HepG2 (cell line): ENCODE results near the gene NPAS2. TPM values are rescaled to one million over a fixed set of nuclear protein-coding genes. Genes with fewer than 3 reads are reported as not detected.

Experiments
- ATAC-seq: fragments of 200-7000 bp; cut with Tn5 transposase; 3 replicates; pipeline ENCODE4 v1.9.1; 2020; ENCODE audit warnings: mild to moderate bottlenecking, moderate library complexity
- BruUV-seq: library from RNA; stranded (reverse); fragments of 400-500 nt; replicated peaks from 2 replicates; lab custom pipeline; 2021; lab: Mats Ljungman, UMichigan
- CTCF ChIA-PET: fragments of 300-600 bp; formaldehyde crosslinking; extraction: SDS; loops from one replicate; lab custom pipeline; 2021; ENCODE audit warnings: low total read pairs, inconsistent platforms, low intra/inter-chr PET ratio; lab: Yijun Ruan, JAX
- POLR2A ChIA-PET: fragments of 350-600 bp; sonication (Branson Sonifier 250); formaldehyde crosslinking; loops from one replicate; lab custom pipeline; 2020; ENCODE audit warnings: antibody characterized with exemption, inconsistent platforms; lab: Yijun Ruan, JAX
- DNase-seq: peaks from one replicate; pipeline ENCODE4 v3.0.0-alpha.2; 2015; ENCODE audit warnings: low spot score
- FAIRE-seq: peaks from 3 replicates; lab custom pipeline; 2011; peaks lifted over from hg19 to GRCh38; lab: Jason Lieb, UNC
- H2AFZ ChIP-seq: one replicate; pipeline ENCODE4 v1.6.1; 2011; ENCODE audit warnings: low read length, inconsistent platforms
- H3K27ac ChIP-seq: fragments of 300-600 bp; 3 replicates; pipeline ENCODE4 v1.8.0; 2011; ENCODE audit warnings: mixed run types, mild to moderate bottlenecking, mixed read lengths, low read length, inconsistent platforms; ENCODE audit not compliant: insufficient read depth; ENCODE audit errors: extremely low read length
- H3K27me3 ChIP-seq, 2 experiments: fragments of 200-600 bp in 1 of 2; 2 replicates in 1 of 2; 3 replicates in 1 of 2; pipeline versions ENCODE4 v1.6.0 to v1.8.0; 2011; ENCODE audit warnings: low read length in 2 of 2, mild to moderate bottlenecking in 2 of 2, moderate library complexity in 2 of 2, inconsistent platforms in 1 of 2; ENCODE audit not compliant: insufficient read depth in 2 of 2, control insufficient read depth in 1 of 2
- H3K36me3 ChIP-seq, 2 experiments: fragments of 200-600 bp in 1 of 2; replicated peaks in 1 of 2; 2 replicates in 1 of 2; 3 replicates in 1 of 2; pipeline versions ENCODE4 v1.5.1 to v1.8.0; 2011; ENCODE audit warnings: low read length in 2 of 2, inconsistent platforms in 1 of 2; ENCODE audit not compliant: insufficient read depth in 2 of 2, control insufficient read depth in 1 of 2
- H3K4me1 ChIP-seq: 2 replicates; pipeline ENCODE4 v1.5.1; 2012; ENCODE audit warnings: low read length, inconsistent platforms; ENCODE audit not compliant: insufficient read depth
- H3K4me2 ChIP-seq: 2 replicates; pipeline ENCODE4 v1.6.0; 2011; ENCODE audit warnings: low read depth, low read length, inconsistent platforms
- H3K4me3 ChIP-seq, 3 experiments: fragments of 200-600 bp in 1 of 3; sonication (generic), shearing (Covaris generic) in 1 of 3; replicated peaks in 1 of 3; 2 replicates each; pipeline ENCODE4 v1.5.1; 2011 to 2016; ENCODE audit warnings: low read length in 3 of 3, inconsistent platforms in 2 of 3, low read depth in 2 of 3, mild to moderate bottlenecking in 2 of 3, control low read depth in 1 of 3, mixed read lengths in 1 of 3; ENCODE audit not compliant: insufficient read depth in 1 of 3
- H3K79me2 ChIP-seq: one replicate; pipeline ENCODE4 v1.6.1; 2011; ENCODE audit warnings: low read length, inconsistent platforms; ENCODE audit not compliant: insufficient read depth
- H3K9ac ChIP-seq: 2 replicates; pipeline ENCODE4 v1.6.0; 2011; ENCODE audit warnings: mild to moderate bottlenecking, low read depth, low read length, inconsistent platforms; ENCODE audit not compliant: insufficient read depth
- H3K9me3 ChIP-seq: 2 replicates; pipeline ENCODE4 v1.5.1; 2012; ENCODE audit warnings: mild to moderate bottlenecking, low read length
- H4K20me1 ChIP-seq: 2 replicates; pipeline ENCODE4 v1.6.0; 2011; ENCODE audit warnings: inconsistent platforms, mild to moderate bottlenecking, low read length, moderate library complexity; ENCODE audit not compliant: insufficient read depth
- ARNT ChIP-seq: fragments of 450-650 bp; IDR thresholded peaks from 2 replicates; pipeline ENCODE4 v1.6.1; 2017
- ATRX ChIP-seq: sonication (generic); formaldehyde crosslinking; IDR thresholded peaks from 2 replicates; pipeline ENCODE4 v1.4.0; 2020; ENCODE audit warnings: missing genetic modification reagents, borderline replicate concordance
- HNRNPUL1 ChIP-seq: fragments of 200-400 bp; formaldehyde crosslinking; IDR thresholded peaks from 2 replicates; pipeline ENCODE4 v1.6.1; 2017; ENCODE audit warnings: low read depth, mild to moderate bottlenecking, low read length, moderate library complexity
- NR3C1 ChIP-seq: sonication (generic); formaldehyde crosslinking; IDR thresholded peaks from 2 replicates; pipeline ENCODE4 v1.4.0; 2020; ENCODE audit warnings: missing genetic modification reagents
- RBM22 ChIP-seq: fragments of 200-400 bp; formaldehyde crosslinking; optimal IDR thresholded peaks from 2 replicates; pipeline ENCODE3; 2017; ENCODE audit warnings: mild to moderate bottlenecking, low read length, moderate library complexity
- RORA ChIP-seq: sonication (generic); formaldehyde crosslinking; IDR thresholded peaks from 2 replicates; pipeline ENCODE4 v1.5.0; 2020; ENCODE audit warnings: mild to moderate bottlenecking, missing genetic modification reagents, moderate library complexity
- ZNF124 ChIP-seq: sonication (generic); formaldehyde crosslinking; IDR thresholded peaks from 2 replicates; pipeline ENCODE4 v1.4.0; 2020; ENCODE audit warnings: missing genetic modification reagents
- ZNF296 ChIP-seq: sonication (generic); formaldehyde crosslinking; conservative IDR thresholded peaks from 2 replicates; pipeline ENCODE4 v1.5.0; 2020; ENCODE audit warnings: mild to moderate bottlenecking, missing genetic modification reagents
- ZNF432 ChIP-seq: sonication (generic); formaldehyde crosslinking; IDR thresholded peaks from 2 replicates; pipeline ENCODE4 v1.5.0; 2020; ENCODE audit warnings: missing genetic modification reagents, mild to moderate bottlenecking, borderline replicate concordance
- ZNF746 ChIP-seq: sonication (generic); formaldehyde crosslinking; IDR thresholded peaks from 2 replicates; pipeline ENCODE4 v1.8.0; 2022; ENCODE audit warnings: mild to moderate bottlenecking, missing genetic modification reagents
- ZNF766 ChIP-seq: sonication (generic); formaldehyde crosslinking; IDR thresholded peaks from 2 replicates; pipeline ENCODE4 v1.5.0; 2020; ENCODE audit warnings: missing genetic modification reagents, borderline replicate concordance
- WGBS: methylation state at CpG from one replicate; pipeline ENCODE4 v1.1.6; 2017; ENCODE audit warnings: low lambda C conversion rate; 5-methylcytosine and 5-hydroxymethylcytosine counted together
- in situ Hi-C: cut with HindIII; loops from 2 replicates; pipeline ENCODE4 v1.10.0; 2017; ENCODE audit warnings: low pct_unique_long_range_greater_than_20kb; ENCODE audit not compliant: extremely low pct_ligation_motif_present
- intact Hi-C: fragments of 100-400 bp; cut with micrococcal nuclease; formaldehyde crosslinking; loops from one replicate; pipeline ENCODE4 v1.10.0; 2022; ENCODE audit not compliant: unreplicated experiment
- polyA plus RNA-seq, 8 experiments: library from polyadenylated mRNA; depleted of rRNA in 3 of 8; stranded (reverse) in 7 of 8; unstranded in 1 of 8; fragments of >200 nt; fragmentation: Illumina TruSeq in 4 of 8; extraction: Trizol in 4 of 8; gene quantifications; 2 replicates each; pipeline versions ENCODE4 v1.2.1 to v1.2.3, GENCODE V29; 2011 to 2016; ENCODE audit warnings: low read depth in 4 of 8, missing spikeins in 1 of 8, mixed read lengths in 1 of 8; ENCODE audit not compliant: insufficient read depth in 1 of 8
- total RNA-seq, 5 experiments: library from RNA; depleted of rRNA; stranded (reverse); fragments of >200 nt; fragmentation: Illumina TruSeq; extraction: Trizol; gene quantifications; 2 replicates each; pipeline ENCODE4 v1.2.3, GENCODE V29; 2016; ENCODE audit warnings: low read depth in 1 of 5
- TF ChIP-seq, protein P1 (sequence below): sonication (generic); formaldehyde crosslinking; IDR thresholded peaks from 2 replicates; pipeline ENCODE4 v1.5.0; 2020; ENCODE audit warnings: missing genetic modification reagents
- TF ChIP-seq, protein P2 (sequence below): sonication (generic); formaldehyde crosslinking; IDR thresholded peaks from 2 replicates; pipeline ENCODE4 v1.4.0; 2020; ENCODE audit warnings: missing genetic modification reagents
- TF ChIP-seq, protein P3 (sequence below): sonication (generic); formaldehyde crosslinking; conservative IDR thresholded peaks from 2 replicates; pipeline ENCODE4 v1.5.0; 2020; ENCODE audit warnings: missing genetic modification reagents

Gene NPAS2
- total and polyA plus RNA-seq, 2 of the 13 experiments (the other 11 are each of a cell fraction or from before 2014, with no cell fraction given) = 14.8 to 37.5 TPM

DNA sequence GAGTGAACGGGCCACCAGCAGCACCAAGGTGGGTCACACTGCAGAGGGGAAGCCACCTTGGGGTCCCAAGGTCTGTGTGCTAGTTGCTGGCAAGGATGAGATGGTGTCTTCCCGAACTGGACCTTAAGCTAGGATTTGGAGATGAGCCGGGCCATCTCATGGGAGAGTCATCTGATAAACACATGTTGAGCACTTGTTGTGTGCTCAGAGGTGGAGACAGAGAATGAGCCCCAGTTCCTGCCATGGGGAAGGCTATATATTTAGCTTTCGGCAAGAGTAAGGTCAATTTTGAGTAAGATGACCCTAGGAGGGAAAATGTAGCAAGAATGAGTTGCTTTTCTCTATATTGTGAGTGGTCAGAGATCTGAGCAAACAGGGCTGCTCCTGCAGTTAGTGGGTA is 140.7 kb downstream of the NPAS2 start:
- Histone ChIP-seq H3K4me2 (no peak overlapping the region), H3K9ac (no peak overlapping the region)
- ATAC-seq = no peak
- BruUV-seq = no TSS peak
- TF ChIP-seq RBM22 (peak; percentile 71), RORA (CRISPR knock-in tag) (no peak)
- TF ChIP-seq, all 625 proteins: peak for 1
- ChIA-PET CTCF (no interaction called here), POLR2A (no interaction called here)
- WGBS = 98% methylated on average over 4 of the region's 4 CpGs
- Histone ChIP-seq H3K36me3 (peaks cover 11 to 31% of the 10 kb centered on the region in 2 experiments; a peak in 4 of 5 replicates), H3K27me3 (no peaks in the 10 kb centered on the region), H4K20me1 (no peaks in the 10 kb centered on the region), H3K4me1 (no peaks in the 10 kb centered on the region), H3K4me3 (no peak overlapping the region), H3K27ac (no peak overlapping the region), H3K9me3 (no peaks in the 10 kb centered on the region), H2AFZ (no peak overlapping the region), H3K79me2 (no peaks in the 10 kb centered on the region)
- FAIRE-seq = no peak
- intact Hi-C loops = no loop called here
- in situ Hi-C loops = no loop called here
- no peak for DNase-seq

DNA sequence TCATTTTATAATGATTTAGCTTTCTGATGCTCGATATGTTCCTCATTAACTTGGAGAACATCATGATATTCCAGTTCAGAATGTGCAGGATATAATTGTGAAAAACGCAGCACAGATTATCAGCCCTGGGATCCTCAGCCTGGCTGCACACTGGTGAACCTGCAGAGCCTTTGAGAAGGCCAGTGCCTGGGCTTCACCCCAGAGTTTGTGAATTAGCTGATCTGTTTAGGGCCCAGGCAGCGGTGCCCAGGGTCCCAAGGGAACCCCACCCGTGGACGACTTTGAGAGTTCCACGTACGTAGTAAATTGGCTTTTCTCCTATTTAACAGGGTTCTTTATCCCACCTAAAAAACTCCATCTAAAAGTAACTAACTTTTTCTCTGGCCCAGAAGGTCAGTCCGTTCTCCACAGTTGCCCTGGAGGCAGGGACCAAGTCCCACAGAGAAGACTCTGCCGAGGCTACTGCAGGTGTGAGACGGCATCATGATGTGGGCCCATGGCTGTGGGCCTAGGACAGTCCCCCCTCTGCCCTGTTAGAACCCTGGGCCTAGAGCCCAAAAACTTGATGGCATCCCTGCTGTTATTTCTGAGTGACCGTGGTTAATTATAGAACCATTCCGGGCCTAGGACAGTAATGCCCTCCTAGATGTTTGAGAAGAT is 142.6 kb downstream of the NPAS2 start:
- CTCF ChIA-PET = no interaction called here
- WGBS = 96% methylated on average over 10 of the region's 12 CpGs
- no peak for FAIRE-seq
- no peak for TF ChIP-seq ARNT
- no peak for TF ChIP-seq NR3C1 (CRISPR knock-in tag)
- TF ChIP-seq, protein P1, sequence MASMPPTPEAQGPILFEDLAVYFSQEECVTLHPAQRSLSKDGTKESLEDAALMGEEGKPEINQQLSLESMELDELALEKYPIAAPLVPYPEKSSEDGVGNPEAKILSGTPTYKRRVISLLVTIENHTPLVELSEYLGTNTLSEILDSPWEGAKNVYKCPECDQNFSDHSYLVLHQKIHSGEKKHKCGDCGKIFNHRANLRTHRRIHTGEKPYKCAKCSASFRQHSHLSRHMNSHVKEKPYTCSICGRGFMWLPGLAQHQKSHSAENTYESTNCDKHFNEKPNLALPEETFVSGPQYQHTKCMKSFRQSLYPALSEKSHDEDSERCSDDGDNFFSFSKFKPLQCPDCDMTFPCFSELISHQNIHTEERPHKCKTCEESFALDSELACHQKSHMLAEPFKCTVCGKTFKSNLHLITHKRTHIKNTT (CRISPR knock-in tag) = no peak
- TF ChIP-seq, protein P2, sequence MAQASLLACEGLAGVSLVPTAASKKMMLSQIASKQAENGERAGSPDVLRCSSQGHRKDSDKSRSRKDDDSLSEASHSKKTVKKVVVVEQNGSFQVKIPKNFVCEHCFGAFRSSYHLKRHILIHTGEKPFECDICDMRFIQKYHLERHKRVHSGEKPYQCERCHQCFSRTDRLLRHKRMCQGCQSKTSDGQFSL (CRISPR knock-in tag) = no peak
- TF ChIP-seq ZNF746 (CRISPR knock-in tag) = no peak
- TF ChIP-seq, protein P3, sequence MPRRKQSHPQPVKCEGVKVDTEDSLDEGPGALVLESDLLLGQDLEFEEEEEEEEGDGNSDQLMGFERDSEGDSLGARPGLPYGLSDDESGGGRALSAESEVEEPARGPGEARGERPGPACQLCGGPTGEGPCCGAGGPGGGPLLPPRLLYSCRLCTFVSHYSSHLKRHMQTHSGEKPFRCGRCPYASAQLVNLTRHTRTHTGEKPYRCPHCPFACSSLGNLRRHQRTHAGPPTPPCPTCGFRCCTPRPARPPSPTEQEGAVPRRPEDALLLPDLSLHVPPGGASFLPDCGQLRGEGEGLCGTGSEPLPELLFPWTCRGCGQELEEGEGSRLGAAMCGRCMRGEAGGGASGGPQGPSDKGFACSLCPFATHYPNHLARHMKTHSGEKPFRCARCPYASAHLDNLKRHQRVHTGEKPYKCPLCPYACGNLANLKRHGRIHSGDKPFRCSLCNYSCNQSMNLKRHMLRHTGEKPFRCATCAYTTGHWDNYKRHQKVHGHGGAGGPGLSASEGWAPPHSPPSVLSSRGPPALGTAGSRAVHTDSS (CRISPR knock-in tag) = no peak
- no peak for TF ChIP-seq ZNF296 (CRISPR knock-in tag)
- no peak for TF ChIP-seq ZNF432 (CRISPR knock-in tag)
- TF ChIP-seq ZNF124 (CRISPR knock-in tag) = no peak
- no peak for TF ChIP-seq ZNF766 (CRISPR knock-in tag)
- TF ChIP-seq ATRX (CRISPR knock-in tag) = no peak
- TF ChIP-seq HNRNPUL1 = no peak

More for the DNA sequence above, 142.6 kb downstream of the NPAS2 start:
- Histone ChIP-seq H3K36me3 (peaks cover 14 to 38% of the 10 kb centered on the region in 2 experiments), H3K27me3 (no peaks in the 10 kb centered on the region), H3K4me2 (no peak overlapping the region), H3K4me3 (no peak overlapping the region), H2AFZ (no peak overlapping the region), H3K27ac (no peak overlapping the region), H3K79me2 (no peaks in the 10 kb centered on the region), H3K4me1 (no peaks in the 10 kb centered on the region), H3K9ac (no peak overlapping the region), H4K20me1 (no peaks in the 10 kb centered on the region), H3K9me3 (no peaks in the 10 kb centered on the region)
- POLR2A ChIA-PET = no interaction called here
- BruUV-seq = no TSS peak
- DNase-seq (no peak), ATAC-seq (0 out of 3 replicates have a peak, but pooled peaks have one; percentile 20)
- in situ Hi-C loops (no loop called here), intact Hi-C loops (no loop called here)
